GM18498 (cell line): ENCODE data around the gene SCN9A.
"Not testable (repeated sequence)": the region's sequence is repeated elsewhere in the genome, so short reads cannot be mapped to it uniquely, and the experiment has no call there.

Experiments
- ATAC-seq: cut with Tn5 transposase; IDR thresholded peaks from one replicate; pipeline ENCODE4 v1.9.1; 2021; ENCODE audit warnings: mild to moderate bottlenecking, moderate library complexity; ENCODE audit not compliant: unreplicated experiment

SCN9A gene

GRCh38 chr2:166375736-166376487 lies at the start of gene SCN9A:
Gene SCN9A (minus strand): TSS chr2:166375944. CDS start chr2:166311756, 64,188 bp downstream.
- ATAC-seq = peak; percentile 79

- no peak for ATAC-seq
Observed at GRCh38 chr2:166424841-166425240, 49.1 kb upstream of the SCN9A start.

GRCh38 chr2:166419616-166419934 lies 43.8 kb upstream of the SCN9A start:
- ATAC-seq = no peak

GRCh38 chr2:166418853-166419615 lies 43.3 kb upstream of the SCN9A start:
- ATAC-seq = no peak

GRCh38 chr2:166417669-166418068 lies 41.9 kb upstream of the SCN9A start:
- peak; percentile 46 for ATAC-seq

GRCh38 chr2:166413255-166413654 lies 37.5 kb upstream of the SCN9A start:
- ATAC-seq = no peak

GRCh38 chr2:166411473-166412230 lies 35.9 kb upstream of the SCN9A start:
- ATAC-seq = no peak

- no peak for ATAC-seq
Observed at GRCh38 chr2:166410828-166411472, 35.2 kb upstream of the SCN9A start.

- ATAC-seq = not testable (repeated sequence)
Observed at GRCh38 chr2:166407746-166408145, 32.0 kb upstream of the SCN9A start.

- no peak for ATAC-seq
Observed at GRCh38 chr2:166406374-166406773, 30.6 kb upstream of the SCN9A start.

- no peak for ATAC-seq
Observed at GRCh38 chr2:166405569-166405926, 29.8 kb upstream of the SCN9A start.

GRCh38 chr2:166404831-166405568 lies 29.3 kb upstream of the SCN9A start:
- no peak for ATAC-seq

GRCh38 chr2:166394245-166394644 lies 18.5 kb upstream of the SCN9A start:
- no peak for ATAC-seq

- no peak for ATAC-seq
Observed at GRCh38 chr2:166393008-166393407, 17.3 kb upstream of the SCN9A start.

- no peak for ATAC-seq
Observed at GRCh38 chr2:166388481-166389070, 12.8 kb upstream of the SCN9A start.

- ATAC-seq = no peak
Observed at GRCh38 chr2:166385313-166385712, 9.6 kb upstream of the SCN9A start.

- ATAC-seq = no peak
Observed at GRCh38 chr2:166384774-166385173, 9.0 kb upstream of the SCN9A start.

GRCh38 chr2:166382448-166382847 lies 6.7 kb upstream of the SCN9A start:
- no peak for ATAC-seq

- no peak for ATAC-seq
Observed at GRCh38 chr2:166380615-166381014, 4.9 kb upstream of the SCN9A start.

GRCh38 chr2:166376873-166377272 lies 1.1 kb upstream of the SCN9A start:
- no peak for ATAC-seq
